Right lobe of liver (tissue), 6 donors: ENCODE results near the gene CIZ1. TPM values are rescaled to one million over a fixed set of nuclear protein-coding genes. Genes with fewer than 3 reads are reported as not detected.

Source experiments
- ATAC-seq, 4 donors: fragments of 200-7000 bp; cut with Tn5 transposase; one replicate each; pipeline ENCODE4 v1.9.1; 2020; ENCODE audit warnings: mild to moderate bottlenecking in 4 of 4, moderate library complexity in 4 of 4
- DNase-seq, 3 donors: peaks; one replicate each; pipeline ENCODE4 v3.0.0-alpha.2; 2020
- H3K27ac ChIP-seq, 3 donors: fragments of 200-600 bp; one replicate each; pipeline ENCODE4 v1.8.0; 2022
- H3K27me3 ChIP-seq, 2 donors: fragments of 200-600 bp; one replicate each; pipeline ENCODE4 v1.8.0; 2022
- H3K36me3 ChIP-seq, 4 donors: fragments of 200-600 bp; sonication (generic) in 1 of 4; one replicate each; pipeline versions ENCODE4 v1.5.1 to v1.8.0; 2017 to 2022; ENCODE audit warnings: control low read depth in 1 of 4
- H3K4me1 ChIP-seq, 4 donors: fragments of 200-600 bp; sonication (generic) in 1 of 4; one replicate each; pipeline versions ENCODE4 v1.5.1 to v1.8.0; 2017 to 2022; ENCODE audit warnings: control low read depth in 1 of 4
- H3K4me3 ChIP-seq, 3 donors: fragments of 200-600 bp; one replicate each; pipeline ENCODE4 v1.8.0; 2022
- H3K9me3 ChIP-seq, 4 donors: fragments of 200-600 bp; sonication (generic) in 1 of 4; one replicate each; pipeline versions ENCODE4 v1.5.1 to v1.8.0; 2017 to 2022; ENCODE audit warnings: control low read depth in 1 of 4
- CTCF ChIP-seq, 4 donors: fragments of 200-600 bp in 3 of 4; fragments of 450-650 bp in 1 of 4; IDR thresholded peaks; one replicate each; pipeline versions ENCODE4 v1.5.1 to v1.8.0; 2016 to 2022; ENCODE audit warnings: antibody characterized with exemption in 4 of 4, mild to moderate bottlenecking in 2 of 4
- POLR2A ChIP-seq: fragments of 450-650 bp; IDR thresholded peaks from one replicate; pipeline ENCODE4 v1.6.1; 2017; ENCODE audit warnings: antibody characterized with exemption, mild to moderate bottlenecking
- WGBS: methylation state at CpG from one replicate; pipeline ENCODE4 v1.1.6; 2018; ENCODE audit warnings: low coverage, low lambda C conversion rate; ENCODE audit not compliant: insufficient coverage; ENCODE audit errors: missing lambda C conversion rate; 5-methylcytosine and 5-hydroxymethylcytosine counted together
- intact Hi-C, 2 donors: fragments of 100-400 bp; cut with DNase I; formaldehyde crosslinking; loops; one replicate each; pipeline versions ENCODE4 v1.11.2 to v1.14.1; 2022
- total RNA-seq, 6 experiments: library from RNA; depleted of rRNA in 2 of 6; stranded (reverse); fragments of >200 nt in 2 of 6; fragmentation: NEBNext Ultra II Directional in 3 of 6; extraction: Animal tissue kit (Norgen Biotek cat#: 25700) in 3 of 6; gene quantifications; one replicate each; pipeline versions ENCODE4 v1.1.0 to v1.2.4, GENCODE V29; 2016 to 2023
- donor health status: DM: no; HTN: yes; CAD: no.
- donor health status: DM: no; HTN: no; CAD: no.
- donor health status: DM: no; HTN: no; CAD: no.
- donor health status: DM: no; HTN: yes; CAD: no.
- donor health status: DM: no; HTN: yes; CAD: no.

The CIZ1 gene
- total RNA-seq, 6 experiments from 2014 or later, result 15.9 to 33.5 (median 24.0) TPM

DNA sequence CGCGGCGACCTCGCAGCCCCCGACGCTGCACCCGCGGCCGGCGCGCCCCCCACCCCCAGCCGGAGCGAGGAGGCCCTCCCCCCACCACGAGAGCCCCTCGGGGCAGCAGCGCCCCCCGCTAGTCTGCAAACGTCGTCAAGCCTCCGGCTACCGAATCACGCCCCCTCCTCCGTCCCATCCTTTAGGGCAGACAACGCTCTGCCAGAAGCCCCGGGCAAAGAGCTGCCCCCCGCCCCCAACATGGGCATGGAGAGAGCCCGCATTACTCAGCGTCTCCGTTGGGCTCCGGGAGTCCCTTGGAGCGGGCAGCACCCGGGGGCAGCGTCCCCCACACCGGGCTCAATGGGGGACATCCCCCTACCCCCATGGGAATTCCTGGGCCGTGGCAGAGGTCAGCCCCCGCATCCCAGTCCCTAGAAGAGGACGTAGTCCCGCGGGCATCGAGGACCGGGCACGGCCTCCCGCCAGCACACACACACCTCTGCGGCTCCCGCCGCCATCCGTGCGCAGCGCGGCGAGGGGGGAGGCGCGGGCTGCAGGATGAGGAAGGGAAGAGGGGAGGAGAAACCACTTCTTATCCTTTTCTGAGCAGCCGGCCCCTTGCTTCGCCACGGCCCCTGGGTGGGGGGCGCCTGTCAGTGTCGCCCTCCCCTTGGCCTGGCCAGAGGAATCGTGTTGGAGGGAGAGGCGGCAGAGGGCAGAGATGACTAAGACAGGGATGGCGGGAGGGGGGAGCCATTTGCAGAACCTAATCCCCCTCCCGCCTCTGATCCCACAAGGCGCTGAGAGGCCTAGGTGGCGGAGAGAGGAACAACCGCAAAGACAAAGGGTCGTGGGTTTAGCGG is 12.6 kb upstream of the CIZ1 start:
- no peak for TF ChIP-seq CTCF (IDR thresholded peaks at IDR 0.05)
- no peak for TF ChIP-seq POLR2A
- no peak overlapping the region for H3K27ac ChIP-seq
- intact Hi-C loops, result no loop called here
- H3K4me3 ChIP-seq, result peak overlapping the region; percentile 38 to 60 (median 46)
- H3K9me3 ChIP-seq, result no peaks in the 10 kb centered on the region
- no peaks in the 10 kb centered on the region for H3K36me3 ChIP-seq
- H3K4me1 ChIP-seq, result peaks cover 0 to 12% (median 0%) of the 10 kb centered on the region in 4 donors
- no peaks in the 10 kb centered on the region for H3K27me3 ChIP-seq
- DNase-seq (peak in 1 of 3 donors; percentile 57), ATAC-seq (peak in 3 of 4 donors; percentile 12 to 30 (median 17))
- 1% methylated on average over 28 of the region's 67 CpGs for WGBS

- H3K27me3 ChIP-seq, result no peaks in the 10 kb centered on the region
- WGBS, result 2% methylated on average over 5 of the region's 72 CpGs
- no peak within 1 kb of the TSS for H3K27ac ChIP-seq
- peak within 1 kb of the TSS; percentile 38 to 60 (median 46) for H3K4me3 ChIP-seq
- TF ChIP-seq POLR2A (no peak), CTCF (IDR thresholded peaks at IDR 0.05) (peak; percentile 84 to 100 (median 89))
- intact Hi-C loops, result no loop called here
- peaks cover 0 to 12% (median 0%) of the 10 kb centered on the region in 4 donors for H3K4me1 ChIP-seq
- H3K36me3 ChIP-seq, result no peaks in the 10 kb centered on the region
- DNase-seq (peak in 2 of 3 donors; percentile 67 to 70), ATAC-seq (peak; percentile 90 to 98 (median 91))
- no peaks in the 10 kb centered on the region for H3K9me3 ChIP-seq
Measured at GRCh38 chr9:128203024-128203706, 11.8 kb upstream of the CIZ1 start, which contains the start of gene DNM1. TSS of gene DNM1 (plus strand) at chr9:128203379. CDS start at chr9:128203471, 92 bp downstream.

GRCh38 chr9:128202648-128203023 is 11.3 kb upstream of the CIZ1 start:
- intact Hi-C loops, result no loop called here
- Histone ChIP-seq H3K27me3 (no peaks in the 10 kb centered on the region), H3K4me3 (no peak overlapping the region), H3K27ac (no peak overlapping the region), H3K36me3 (no peaks in the 10 kb centered on the region), H3K4me1 (peaks cover 0 to 12% (median 0%) of the 10 kb centered on the region in 4 donors), H3K9me3 (no peaks in the 10 kb centered on the region)
- no peak for DNase-seq
- WGBS, result 0% methylated on average over 2 of the region's 2 CpGs
- no peak for TF ChIP-seq CTCF (IDR thresholded peaks at IDR 0.05)
- TF ChIP-seq POLR2A, result no peak
- ATAC-seq, result no peak

DNA sequence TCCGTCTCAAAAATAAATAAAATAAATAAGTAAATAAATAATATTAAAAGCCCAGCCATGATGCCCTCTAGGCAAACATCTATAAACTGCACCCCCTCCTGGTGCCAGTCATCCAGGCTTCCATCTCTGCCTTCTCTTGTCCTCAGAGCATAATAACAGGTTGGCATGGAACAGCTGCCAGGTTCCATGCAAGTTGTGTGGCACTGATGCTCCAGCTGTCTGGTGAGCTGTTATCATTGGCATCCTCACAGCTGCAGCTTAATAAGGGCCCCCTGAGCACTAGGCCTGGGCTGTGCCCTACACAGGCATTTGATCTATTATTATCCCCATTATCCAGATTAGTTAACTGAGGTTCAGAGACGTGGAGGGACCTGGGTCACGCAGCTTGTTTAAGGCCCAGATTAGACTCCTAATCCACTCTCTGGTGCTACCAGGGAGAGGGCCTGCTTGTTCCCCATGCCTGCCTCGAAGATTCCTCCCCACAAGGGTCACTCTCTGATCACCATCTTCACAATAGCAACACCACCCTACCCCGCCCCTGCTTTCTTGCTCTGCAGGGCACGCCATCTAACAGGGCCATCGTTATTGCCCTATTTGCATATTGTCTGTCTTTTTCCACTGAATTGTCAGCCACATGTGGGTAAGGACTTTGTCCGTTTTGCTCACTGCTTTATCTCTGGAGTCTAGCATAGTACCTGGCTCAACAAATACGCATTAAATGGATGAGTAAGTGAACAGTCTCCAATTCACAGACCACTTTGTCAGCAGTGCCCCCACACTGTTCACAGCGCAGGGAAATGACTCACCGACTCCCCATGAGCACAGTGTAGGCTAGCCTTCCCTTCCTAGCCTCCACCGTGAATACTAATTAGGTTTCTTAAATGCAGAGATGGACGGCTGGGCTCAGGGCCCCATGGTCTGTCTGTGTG is 10.3 kb upstream of the CIZ1 start:
- WGBS, result 89% methylated on average over 10 of the region's 13 CpGs
- Histone ChIP-seq H3K36me3 (no peaks in the 10 kb centered on the region), H3K27ac (no peak overlapping the region), H3K4me3 (no peak overlapping the region), H3K27me3 (no peaks in the 10 kb centered on the region), H3K4me1 (peaks cover 0 to 12% (median 0%) of the 10 kb centered on the region in 4 donors), H3K9me3 (no peaks in the 10 kb centered on the region)
- ATAC-seq (no peak), DNase-seq (no peak)
- TF ChIP-seq POLR2A, result no peak
- TF ChIP-seq CTCF (IDR thresholded peaks at IDR 0.05), result no peak
- intact Hi-C loops, result no loop called here
